Measurements from ENCODE around the gene GAST.

- TF ChIP-seq CTCF (IDR thresholded peaks at IDR 0.05; ENCODE audit: low read length) = no peak
- no peak for TF ChIP-seq EZH2 (IDR thresholded peaks at IDR 0.05; ENCODE audit: borderline replicate concordance, low read length)
Measured at GRCh38 chr17:41737680-41738023, 25.5 kb downstream of the GAST start.

Measured in OCI-LY1 (cell line).